ENCODE results near the gene RALGAPB.

- no peak for TF ChIP-seq USF2 (IDR thresholded peaks at IDR 0.05)
- TF ChIP-seq CTCF (IDR thresholded peaks at IDR 0.05): no peak
- no peak for TF ChIP-seq POLR2A (IDR thresholded peaks at IDR 0.05; ENCODE audit: low read length)
- no peak for TF ChIP-seq JUNB (IDR thresholded peaks at IDR 0.05)
- TF ChIP-seq EP300 (IDR thresholded peaks at IDR 0.05): no peak
- TF ChIP-seq CEBPB (IDR thresholded peaks at IDR 0.05): no peak
- TF ChIP-seq MAX (IDR thresholded peaks at IDR 0.05): no peak
- TF ChIP-seq MYC (IDR thresholded peaks at IDR 0.05; ENCODE audit: borderline replicate concordance, low read length): no peak
- no peak for TF ChIP-seq BHLHE40 (IDR thresholded peaks at IDR 0.05; ENCODE audit: low read depth, low read length)
- TF ChIP-seq RAD21 (conservative IDR thresholded peaks at IDR 0.05 in 1 of 2, IDR thresholded peaks at IDR 0.05 in 1 of 2): no peak
- no peak for TF ChIP-seq CHD2 (IDR thresholded peaks at IDR 0.05; ENCODE audit: low read length, partially characterized antibody)
- no peak for TF ChIP-seq KDM1A (IDR thresholded peaks at IDR 0.05; ENCODE audit: low read depth)
Observed at GRCh38 chr20:38590676-38591473, 118.2 kb downstream of the RALGAPB start.

All from A549 (cell line).